ENCODE data around the gene PEMT.

The PEMT gene

DNA sequence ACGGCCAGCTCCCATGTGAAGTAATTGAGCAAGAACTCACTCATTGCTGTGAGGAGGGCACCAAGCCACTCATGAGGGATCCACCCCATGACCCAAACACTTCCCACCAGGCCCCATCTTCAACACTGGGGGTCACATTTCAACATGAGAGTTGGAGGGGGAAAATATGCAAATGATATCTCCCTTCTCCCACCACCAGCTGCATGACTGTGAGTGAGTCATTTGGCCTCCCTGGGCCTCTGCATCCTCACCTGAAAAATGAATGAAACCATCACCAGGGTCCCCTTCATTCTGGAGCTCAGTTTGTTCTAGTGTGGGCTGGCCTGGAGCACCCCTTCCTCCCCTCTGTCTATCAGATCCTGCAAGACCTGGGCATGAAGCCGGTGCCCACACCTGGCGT lies 121.5 kb downstream of the PEMT start:
- no peaks in the 10 kb centered on the region for H3K9me2 ChIP-seq (ENCODE audit: low read depth, low read length)
- TF ChIP-seq, protein P1, sequence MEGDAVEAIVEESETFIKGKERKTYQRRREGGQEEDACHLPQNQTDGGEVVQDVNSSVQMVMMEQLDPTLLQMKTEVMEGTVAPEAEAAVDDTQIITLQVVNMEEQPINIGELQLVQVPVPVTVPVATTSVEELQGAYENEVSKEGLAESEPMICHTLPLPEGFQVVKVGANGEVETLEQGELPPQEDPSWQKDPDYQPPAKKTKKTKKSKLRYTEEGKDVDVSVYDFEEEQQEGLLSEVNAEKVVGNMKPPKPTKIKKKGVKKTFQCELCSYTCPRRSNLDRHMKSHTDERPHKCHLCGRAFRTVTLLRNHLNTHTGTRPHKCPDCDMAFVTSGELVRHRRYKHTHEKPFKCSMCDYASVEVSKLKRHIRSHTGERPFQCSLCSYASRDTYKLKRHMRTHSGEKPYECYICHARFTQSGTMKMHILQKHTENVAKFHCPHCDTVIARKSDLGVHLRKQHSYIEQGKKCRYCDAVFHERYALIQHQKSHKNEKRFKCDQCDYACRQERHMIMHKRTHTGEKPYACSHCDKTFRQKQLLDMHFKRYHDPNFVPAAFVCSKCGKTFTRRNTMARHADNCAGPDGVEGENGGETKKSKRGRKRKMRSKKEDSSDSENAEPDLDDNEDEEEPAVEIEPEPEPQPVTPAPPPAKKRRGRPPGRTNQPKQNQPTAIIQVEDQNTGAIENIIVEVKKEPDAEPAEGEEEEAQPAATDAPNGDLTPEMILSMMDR (IDR thresholded peaks at IDR 0.05; ENCODE audit: low read length), result no peak
- no peak for TF ChIP-seq EZH2 (IDR thresholded peaks at IDR 0.05; ENCODE audit: borderline replicate concordance, low read length)
- no peaks in the 10 kb centered on the region for H3K36me3 ChIP-seq (ENCODE audit: insufficient read depth, low read length)
- H3K4me1 ChIP-seq (ENCODE audit: insufficient read depth, low read length, severe bottlenecking), result peaks cover 3% of the 10 kb centered on the region
- no peaks in the 10 kb centered on the region for H3K79me2 ChIP-seq (ENCODE audit: insufficient read depth, low read length)
- no peak overlapping the region for H3K4me2 ChIP-seq (ENCODE audit: low read length)
- no peak overlapping the region for H3K27ac ChIP-seq (ENCODE audit: low read depth, low read length, poor library complexity, severe bottlenecking)
- no peak overlapping the region for H3K4me3 ChIP-seq (ENCODE audit: low read depth, low read length, poor library complexity, severe bottlenecking)
- no peak overlapping the region for H3K9ac ChIP-seq (ENCODE audit: low read length)
- H3K9me3 ChIP-seq (ENCODE audit: low read length), result no peaks in the 10 kb centered on the region
- H2AFZ ChIP-seq (ENCODE audit: low read length), result no peak overlapping the region
- H4K20me1 ChIP-seq (ENCODE audit: insufficient read depth, low read length), result no peaks in the 10 kb centered on the region
- H3F3A ChIP-seq (ENCODE audit: insufficient read depth, low read length), result no peaks in the 10 kb centered on the region
- H3K27me3 ChIP-seq (ENCODE audit: insufficient read depth, low read length), result 0 out of 2 replicates have a peak, but pooled peaks cover 2% of the 10 kb centered on the region

DNA sequence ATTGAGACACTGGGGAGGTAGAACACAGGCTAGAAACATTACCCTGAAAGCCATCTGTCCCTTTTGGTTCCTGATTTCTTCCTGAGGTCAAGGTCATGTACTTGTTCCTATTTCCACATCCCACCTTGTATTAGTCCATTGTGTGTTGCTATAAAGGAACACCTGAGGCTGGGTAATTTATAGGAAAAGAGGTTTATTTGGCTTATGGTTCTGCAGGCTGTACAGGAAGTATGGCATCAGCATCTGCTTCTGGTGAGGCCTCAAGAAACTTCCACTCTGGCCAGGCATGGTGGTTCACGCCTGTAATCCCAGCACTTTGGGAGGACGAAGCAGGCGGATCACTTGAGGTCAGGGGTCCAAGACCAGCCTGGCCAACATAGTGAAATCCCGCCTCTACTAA lies 122.2 kb downstream of the PEMT start:
- TF ChIP-seq, protein P1 (IDR thresholded peaks at IDR 0.05; ENCODE audit: low read length), result no peak
- no peak for TF ChIP-seq EZH2 (IDR thresholded peaks at IDR 0.05; ENCODE audit: borderline replicate concordance, low read length)
- Histone ChIP-seq H3K27me3 (ENCODE audit: insufficient read depth, low read length) (0 out of 2 replicates have a peak, but pooled peaks cover 3% of the 10 kb centered on the region), H3F3A (ENCODE audit: insufficient read depth, low read length) (no peaks in the 10 kb centered on the region), H3K9me2 (ENCODE audit: low read depth, low read length) (no peaks in the 10 kb centered on the region), H3K79me2 (ENCODE audit: insufficient read depth, low read length) (no peaks in the 10 kb centered on the region), H3K4me3 (ENCODE audit: low read depth, low read length, poor library complexity, severe bottlenecking) (no peak overlapping the region), H3K36me3 (ENCODE audit: insufficient read depth, low read length) (no peaks in the 10 kb centered on the region), H3K4me1 (ENCODE audit: insufficient read depth, low read length, severe bottlenecking) (peaks cover 3% of the 10 kb centered on the region), H3K27ac (ENCODE audit: low read depth, low read length, poor library complexity, severe bottlenecking) (no peak overlapping the region), H2AFZ (ENCODE audit: low read length) (no peak overlapping the region), H4K20me1 (ENCODE audit: insufficient read depth, low read length) (no peaks in the 10 kb centered on the region), H3K9ac (ENCODE audit: low read length) (no peak overlapping the region), H3K9me3 (ENCODE audit: low read length) (no peaks in the 10 kb centered on the region), H3K4me2 (ENCODE audit: low read length) (no peak overlapping the region)

DNA sequence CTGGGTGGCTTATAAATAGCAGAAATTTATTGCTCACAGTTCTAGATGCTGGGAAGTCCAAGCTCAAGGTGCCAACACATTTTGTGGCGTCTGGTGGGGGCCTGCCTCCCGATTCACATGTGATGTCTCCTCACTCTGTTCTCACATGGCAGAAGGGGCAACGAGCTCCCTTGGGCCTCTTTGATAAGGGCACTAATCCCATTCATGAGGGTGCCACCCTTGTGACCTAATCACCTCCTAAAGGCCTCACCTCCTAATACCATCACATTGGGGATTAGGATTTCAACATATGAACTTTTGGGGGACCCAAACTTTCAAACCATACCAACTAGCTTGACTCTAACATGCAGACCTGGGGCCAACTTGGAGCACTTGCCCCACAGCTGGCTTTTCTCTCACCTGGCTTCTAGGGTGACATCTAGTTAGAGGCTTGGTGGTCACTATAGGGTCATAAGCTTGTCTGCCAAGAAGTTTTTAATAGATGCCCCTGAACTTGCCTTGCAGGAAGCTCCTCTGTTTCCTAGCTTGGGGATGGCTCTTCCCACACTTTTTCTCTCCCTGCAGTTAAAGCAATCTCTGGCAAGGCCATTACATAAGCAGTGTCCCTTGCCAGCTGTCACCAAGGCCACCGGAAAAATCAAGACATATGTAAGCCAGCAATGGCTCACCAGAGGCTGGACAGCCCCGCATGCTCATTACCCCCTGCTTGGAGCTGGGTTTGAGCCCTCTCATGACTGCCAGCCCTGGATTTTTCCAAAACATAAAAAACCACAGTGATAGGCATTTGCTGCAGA lies 123.1 kb downstream of the PEMT start:
- no peak overlapping the region for H3K27ac ChIP-seq (ENCODE audit: low read depth, low read length, poor library complexity, severe bottlenecking)
- 0 out of 2 replicates have a peak, but pooled peaks cover 3% of the 10 kb centered on the region for H3K27me3 ChIP-seq (ENCODE audit: insufficient read depth, low read length)
- no peaks in the 10 kb centered on the region for H3K36me3 ChIP-seq (ENCODE audit: insufficient read depth, low read length)
- no peak overlapping the region for H3K4me3 ChIP-seq (ENCODE audit: low read depth, low read length, poor library complexity, severe bottlenecking)
- H2AFZ ChIP-seq (ENCODE audit: low read length), result no peak overlapping the region
- H3K9me2 ChIP-seq (ENCODE audit: low read depth, low read length), result no peaks in the 10 kb centered on the region
- no peaks in the 10 kb centered on the region for H3K9me3 ChIP-seq (ENCODE audit: low read length)
- no peak overlapping the region for H3K9ac ChIP-seq (ENCODE audit: low read length)
- H3F3A ChIP-seq (ENCODE audit: insufficient read depth, low read length), result no peaks in the 10 kb centered on the region
- peaks cover 3% of the 10 kb centered on the region for H3K4me1 ChIP-seq (ENCODE audit: insufficient read depth, low read length, severe bottlenecking)
- no peaks in the 10 kb centered on the region for H3K79me2 ChIP-seq (ENCODE audit: insufficient read depth, low read length)
- TF ChIP-seq, protein P1 (IDR thresholded peaks at IDR 0.05; ENCODE audit: low read length), result no peak
- no peak for TF ChIP-seq EZH2 (IDR thresholded peaks at IDR 0.05; ENCODE audit: borderline replicate concordance, low read length)
- H3K4me2 ChIP-seq (ENCODE audit: low read length), result no peak overlapping the region
- H4K20me1 ChIP-seq (ENCODE audit: insufficient read depth, low read length), result no peaks in the 10 kb centered on the region
